WI38 (cell line): ENCODE measurements around the gene NANOS2.

Source experiments
- H3K4me3 ChIP-seq: 2 replicates; pipeline ENCODE4 v1.5.1; 2011; ENCODE audit warnings: low read depth, mild to moderate bottlenecking, control low read depth, low read length
- TF ChIP-seq, protein P1 (sequence below): IDR thresholded peaks from 2 replicates; pipeline ENCODE4 v1.5.1; 2012; ENCODE audit warnings: low read depth, mild to moderate bottlenecking, control low read depth, low read length

NANOS2 gene

DNA sequence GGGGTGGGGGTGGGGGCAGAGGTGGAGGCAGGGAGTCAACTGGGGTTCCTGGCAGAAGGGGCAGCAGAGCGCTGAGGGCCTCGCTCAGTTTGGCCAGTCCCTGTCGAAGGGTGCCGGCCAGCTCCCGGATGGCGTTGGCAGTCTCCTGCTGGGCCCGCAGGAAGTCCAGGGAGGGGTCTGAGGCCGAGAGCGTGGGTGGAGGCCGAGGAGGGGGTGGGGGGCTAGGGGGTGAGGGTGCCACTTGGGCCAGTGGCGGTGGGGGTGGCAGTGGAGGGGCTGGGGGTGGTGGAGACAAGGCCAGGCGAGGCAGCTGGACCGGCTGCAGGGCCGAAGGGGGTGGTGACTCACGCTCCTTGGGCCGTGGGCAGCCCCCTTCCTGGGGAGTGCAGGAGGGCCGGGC, 23.7 kb downstream of the NANOS2 start:
- TF ChIP-seq, protein P1, sequence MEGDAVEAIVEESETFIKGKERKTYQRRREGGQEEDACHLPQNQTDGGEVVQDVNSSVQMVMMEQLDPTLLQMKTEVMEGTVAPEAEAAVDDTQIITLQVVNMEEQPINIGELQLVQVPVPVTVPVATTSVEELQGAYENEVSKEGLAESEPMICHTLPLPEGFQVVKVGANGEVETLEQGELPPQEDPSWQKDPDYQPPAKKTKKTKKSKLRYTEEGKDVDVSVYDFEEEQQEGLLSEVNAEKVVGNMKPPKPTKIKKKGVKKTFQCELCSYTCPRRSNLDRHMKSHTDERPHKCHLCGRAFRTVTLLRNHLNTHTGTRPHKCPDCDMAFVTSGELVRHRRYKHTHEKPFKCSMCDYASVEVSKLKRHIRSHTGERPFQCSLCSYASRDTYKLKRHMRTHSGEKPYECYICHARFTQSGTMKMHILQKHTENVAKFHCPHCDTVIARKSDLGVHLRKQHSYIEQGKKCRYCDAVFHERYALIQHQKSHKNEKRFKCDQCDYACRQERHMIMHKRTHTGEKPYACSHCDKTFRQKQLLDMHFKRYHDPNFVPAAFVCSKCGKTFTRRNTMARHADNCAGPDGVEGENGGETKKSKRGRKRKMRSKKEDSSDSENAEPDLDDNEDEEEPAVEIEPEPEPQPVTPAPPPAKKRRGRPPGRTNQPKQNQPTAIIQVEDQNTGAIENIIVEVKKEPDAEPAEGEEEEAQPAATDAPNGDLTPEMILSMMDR: no peak
- H3K4me3 ChIP-seq: no peak overlapping the region

DNA sequence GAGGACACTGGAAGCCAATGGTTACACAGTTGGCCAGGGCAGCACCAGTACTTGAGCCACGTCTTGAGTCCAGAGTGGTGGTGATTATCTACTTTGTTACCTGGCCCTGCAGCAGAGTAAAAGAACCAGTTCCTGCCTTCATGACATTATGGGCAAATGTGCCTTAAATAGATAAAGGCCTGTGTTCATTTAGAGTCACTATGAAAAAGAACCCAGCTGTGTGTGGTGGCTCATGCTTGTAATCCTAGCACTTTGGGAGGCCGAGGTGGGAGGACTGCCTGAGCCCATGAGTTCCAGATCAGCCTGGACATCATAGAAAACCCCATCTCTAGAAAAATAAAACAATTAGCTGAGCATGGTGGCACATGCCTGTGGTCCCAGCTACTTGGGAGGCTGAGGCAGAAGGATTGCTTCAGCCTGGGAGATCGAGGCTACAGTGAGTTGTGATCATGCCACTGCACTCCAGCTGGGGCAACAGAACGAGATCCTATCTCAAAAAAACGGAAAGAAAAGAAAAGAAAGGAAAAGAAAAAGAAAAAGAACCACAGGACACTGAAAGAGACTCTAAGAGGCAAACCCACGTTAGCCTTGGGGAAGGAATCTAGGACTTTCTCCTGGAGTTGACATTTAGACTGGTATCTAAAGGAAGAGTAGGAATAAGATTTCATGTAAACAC, 25.2 kb downstream of the NANOS2 start:
- no peak overlapping the region for H3K4me3 ChIP-seq
- TF ChIP-seq, protein P1: no peak

DNA sequence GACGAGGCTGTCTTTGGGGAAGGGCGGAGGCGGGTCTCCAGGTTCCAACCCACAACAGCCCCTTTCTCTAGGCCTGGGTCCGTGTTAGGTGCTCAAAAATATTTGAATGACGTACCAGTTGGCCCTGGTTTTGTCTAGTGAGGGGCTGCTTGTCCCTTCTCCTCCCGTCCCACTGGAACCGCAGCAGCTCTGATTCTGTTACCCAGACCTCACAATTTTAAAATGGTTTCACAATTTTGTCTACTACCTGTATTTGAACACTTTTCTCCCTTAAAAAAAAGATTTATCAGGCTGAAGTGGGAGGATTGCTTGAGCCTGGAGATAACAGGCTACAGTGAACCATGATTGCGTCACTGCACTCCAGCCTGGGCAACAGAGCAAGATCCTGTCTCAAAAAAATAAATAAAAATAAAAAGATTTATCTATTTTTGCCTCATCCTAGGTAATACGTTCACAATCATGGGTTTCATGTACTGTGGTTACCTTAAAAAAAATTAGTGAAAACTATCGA, 27.3 kb downstream of the NANOS2 start:
- TF ChIP-seq, protein P1: no peak
- H3K4me3 ChIP-seq: peak overlapping the region; percentile 68

DNA sequence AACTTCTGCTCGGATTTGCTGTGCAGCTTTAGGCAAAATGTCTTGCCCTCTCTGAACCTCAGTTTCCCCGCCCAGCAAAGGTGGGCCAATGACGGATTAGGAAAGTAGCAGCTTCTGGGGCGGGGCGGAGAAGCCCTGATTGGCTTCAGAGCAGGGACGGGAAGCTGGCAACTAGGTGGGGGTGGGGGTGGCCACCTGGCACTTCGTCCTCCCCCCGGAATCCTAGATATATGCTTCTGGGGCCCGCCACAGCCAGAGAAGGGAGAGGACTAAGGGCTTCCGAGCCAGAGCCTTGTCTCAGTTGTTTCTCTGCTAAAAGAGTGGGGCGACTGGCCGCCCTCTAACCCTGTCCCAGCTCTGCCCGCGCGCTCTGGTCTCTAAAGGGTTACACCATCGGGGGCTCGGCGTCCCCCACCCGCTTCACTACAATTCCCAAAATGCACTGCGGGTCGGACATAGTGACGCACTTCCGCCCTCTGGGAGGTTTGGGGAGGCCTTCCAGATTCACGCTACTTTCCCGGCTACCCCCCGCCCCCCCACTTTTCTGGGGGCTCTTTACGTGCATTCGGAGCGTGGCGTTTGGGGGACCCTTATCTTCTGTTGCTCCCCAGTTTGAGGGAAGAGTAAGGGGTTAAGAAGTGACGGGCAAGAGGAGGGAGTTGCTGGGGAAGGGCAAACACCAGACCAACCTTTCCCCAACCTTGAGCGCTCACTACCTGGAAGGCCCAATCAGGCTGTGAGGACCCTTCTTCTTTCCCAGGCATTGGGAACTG, 28.0 kb downstream of the NANOS2 start:
- TF ChIP-seq, protein P1: no peak

DNA sequence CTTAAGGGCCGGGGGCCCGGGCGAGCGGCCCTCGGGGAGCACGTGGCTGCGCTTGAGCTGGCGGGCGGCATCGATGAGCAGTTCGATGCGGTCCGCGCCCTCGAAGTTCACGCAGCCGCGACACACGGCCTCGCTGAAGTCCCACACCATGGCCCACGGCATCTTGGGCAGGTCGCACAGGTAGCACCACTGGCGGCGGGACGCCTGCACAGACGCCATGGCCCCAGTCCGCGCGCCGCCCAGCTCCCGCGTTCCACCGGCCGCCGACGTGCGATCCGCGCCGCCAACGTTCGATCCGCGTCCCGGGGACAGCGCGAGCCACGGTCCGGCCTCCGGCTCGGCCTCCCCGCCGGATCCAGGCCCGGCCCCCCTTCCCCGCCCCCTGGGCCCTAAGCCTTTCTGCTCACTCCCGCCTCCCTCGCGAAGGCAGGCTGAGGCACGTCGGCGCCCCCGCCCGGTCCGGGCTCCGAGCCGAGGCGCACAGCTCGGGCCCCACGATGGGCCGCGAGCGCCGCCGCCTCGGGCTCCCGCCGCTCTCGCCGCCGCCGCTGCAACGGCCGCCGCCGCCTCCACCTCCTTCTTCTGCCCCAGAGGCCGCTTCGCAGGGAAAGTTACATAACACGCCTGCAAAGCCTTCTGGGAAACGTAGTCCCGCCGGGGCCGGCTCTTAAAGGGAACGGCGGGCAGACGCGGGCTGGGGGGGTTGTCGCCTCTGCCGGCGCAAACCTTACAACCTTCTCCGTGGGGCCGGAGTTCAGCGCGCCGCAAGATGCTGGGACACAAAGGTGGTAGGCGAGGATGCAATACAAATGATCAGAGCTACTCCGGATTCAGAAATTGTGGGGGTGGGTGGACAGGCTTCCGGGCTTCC, 28.8 kb downstream of the NANOS2 start, which contains the start of gene IRF2BP1:
Gene IRF2BP1 (minus strand): TSS at position 586 of the 871 bp plus-strand sequence. CDS start 367 bp downstream, at position 219.
- TF ChIP-seq, protein P1: no peak
- H3K4me3 ChIP-seq: peak within 1 kb of the TSS; percentile 68

More for the DNA sequence above, 28.0 kb downstream of the NANOS2 start:
- H3K4me3 ChIP-seq: peak overlapping the region; percentile 68

DNA sequence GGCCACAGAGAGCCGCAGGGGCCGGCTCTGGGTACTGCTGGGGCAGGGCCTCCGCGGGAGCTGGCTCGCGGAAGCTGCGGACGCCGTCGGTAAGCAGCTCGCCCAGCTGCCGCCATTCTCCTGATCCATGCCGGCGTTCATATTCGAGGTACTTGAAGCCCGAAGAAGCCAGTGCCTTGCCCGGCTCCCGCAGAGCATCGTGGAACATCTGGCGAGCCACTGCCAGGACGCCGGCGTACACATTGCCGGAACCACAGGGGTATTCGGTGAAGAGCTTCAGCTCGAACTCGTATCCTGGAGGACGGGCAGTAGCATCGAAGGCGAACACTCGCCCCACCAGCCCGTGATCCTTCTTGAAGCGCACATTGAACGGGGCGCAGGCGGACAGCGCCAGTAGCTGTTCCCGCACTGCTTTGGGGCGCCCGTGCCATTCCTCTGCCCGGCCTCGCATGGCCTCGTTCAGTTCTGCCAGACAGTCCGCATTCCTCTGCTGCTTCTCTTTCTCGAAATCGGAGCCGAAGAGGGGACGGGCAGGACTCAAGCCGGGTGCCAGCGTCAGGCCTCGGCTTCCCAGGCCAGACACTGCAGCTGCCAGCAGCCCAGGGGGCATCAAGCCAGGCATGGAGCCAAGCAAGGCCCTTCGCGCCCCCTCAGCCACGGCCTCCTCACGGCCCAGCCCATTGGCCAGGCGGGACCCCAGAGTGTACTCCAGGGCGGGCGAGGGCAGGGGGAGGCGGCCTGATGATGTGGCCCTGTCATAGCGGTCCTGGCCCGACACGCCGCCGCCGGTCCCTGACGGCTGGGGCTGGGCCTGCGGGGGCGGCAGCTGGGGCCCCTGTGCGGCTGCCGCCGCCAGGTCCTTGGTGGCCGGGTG, 29.7 kb downstream of the NANOS2 start:
- H3K4me3 ChIP-seq: peak overlapping the region; percentile 68
- TF ChIP-seq, protein P1: no peak
